ENCODE data around the gene CCRL2. TPM values are rescaled to one million over a fixed set of nuclear protein-coding genes. Genes with fewer than 3 reads are reported as not detected.

CCRL2 gene
- total RNA-seq, 6 donors from 2014 or later, result 4.2 to 25.5 (median 13.7) TPM

- no peaks in the 10 kb centered on the region for H3K27me3 ChIP-seq
- WGBS, 2 donors, result 16 to 23% methylated on average over 2 of the region's 2 CpGs
- H3K9me3 ChIP-seq, result no peaks in the 10 kb centered on the region
- ATAC-seq (ENCODE audit: low FRiP score in 2 of 2), result no peak
- peak in 1 of 2 donors; percentile 6 for DNase-seq
- H3K4me1 ChIP-seq, result peaks cover 14 to 33% (median 24%) of the 10 kb centered on the region in 4 donors
- no peaks in the 10 kb centered on the region for H3K36me3 ChIP-seq
- H3K4me3 ChIP-seq, result no peak overlapping the region
- TF ChIP-seq CTCF (IDR thresholded peaks at IDR 0.05), result no peak
- TF ChIP-seq EP300 (IDR thresholded peaks at IDR 0.05), result no peak
- no peak for TF ChIP-seq POLR2AphosphoS5 (IDR thresholded peaks at IDR 0.05)
- no peak for TF ChIP-seq POLR2A (IDR thresholded peaks at IDR 0.05)
- H3K27ac ChIP-seq, result no peak overlapping the region
Measured at GRCh38 chr3:46375814-46376213, 31.2 kb upstream of the CCRL2 start.

GRCh38 chr3:46378426-46378942 lies 28.6 kb upstream of the CCRL2 start:
- Histone ChIP-seq H3K4me1 (peaks cover 31 to 37% (median 34%) of the 10 kb centered on the region in 4 donors), H3K27me3 (no peaks in the 10 kb centered on the region), H3K36me3 (no peaks in the 10 kb centered on the region), H3K9me3 (no peaks in the 10 kb centered on the region), H3K27ac (no peak overlapping the region), H3K4me3 (no peak overlapping the region)
- DNase-seq (peak in 1 of 2 donors; percentile 75), ATAC-seq (ENCODE audit: low FRiP score in 2 of 2) (peak in 1 of 2 donors; percentile 77)
- TF ChIP-seq CTCF (IDR thresholded peaks at IDR 0.05), result peak; percentile 58 to 66 (median 61)
- TF ChIP-seq POLR2AphosphoS5 (IDR thresholded peaks at IDR 0.05), result no peak
- 49 to 54% methylated on average over 8 of the region's 8 CpGs for WGBS, 2 donors

GRCh38 chr3:46380471-46381221 lies 26.4 kb upstream of the CCRL2 start:
- H3K27me3 ChIP-seq, result no peaks in the 10 kb centered on the region
- no peak for ATAC-seq (ENCODE audit: low FRiP score in 2 of 2)
- peak overlapping the region in 1 of 4 donors; percentile 13 for H3K4me3 ChIP-seq
- peak overlapping the region; percentile 55 to 72 (median 67) for H3K27ac ChIP-seq
- TF ChIP-seq CTCF (IDR thresholded peaks at IDR 0.05) (no peak), POLR2AphosphoS5 (IDR thresholded peaks at IDR 0.05) (no peak), POLR2A (IDR thresholded peaks at IDR 0.05) (no peak), EP300 (IDR thresholded peaks at IDR 0.05) (no peak)
- peaks cover 38 to 42% (median 40%) of the 10 kb centered on the region in 4 donors for H3K4me1 ChIP-seq
- no peaks in the 10 kb centered on the region for H3K9me3 ChIP-seq
- DNase-seq, result peak in 1 of 2 donors; percentile 22
- 56 to 73% methylated on average over 3 to 8 of the region's 8 CpGs for WGBS, 2 donors
- no peaks in the 10 kb centered on the region for H3K36me3 ChIP-seq

GRCh38 chr3:46381625-46382024 lies 25.4 kb upstream of the CCRL2 start:
- ATAC-seq (ENCODE audit: low FRiP score in 2 of 2) (no peak), DNase-seq (no peak)
- peak overlapping the region in 2 of 4 donors; percentile 55 to 72 for H3K27ac ChIP-seq
- H3K36me3 ChIP-seq, result no peaks in the 10 kb centered on the region
- TF ChIP-seq POLR2A (IDR thresholded peaks at IDR 0.05) (no peak), EP300 (IDR thresholded peaks at IDR 0.05) (no peak)
- no peaks in the 10 kb centered on the region for H3K27me3 ChIP-seq
- H3K4me3 ChIP-seq, result no peak overlapping the region
- no peaks in the 10 kb centered on the region for H3K9me3 ChIP-seq
- WGBS, 2 donors, result 57 to 66% methylated on average over 3 of the region's 3 CpGs
- H3K4me1 ChIP-seq, result peaks cover 45 to 48% (median 47%) of the 10 kb centered on the region in 4 donors

GRCh38 chr3:46383211-46383950 lies 23.7 kb upstream of the CCRL2 start:
- no peaks in the 10 kb centered on the region for H3K9me3 ChIP-seq
- peaks cover 44 to 50% (median 46%) of the 10 kb centered on the region in 4 donors for H3K4me1 ChIP-seq
- no peaks in the 10 kb centered on the region for H3K27me3 ChIP-seq
- peak overlapping the region in 3 of 4 donors; percentile 28 to 70 (median 58) for H3K27ac ChIP-seq
- ATAC-seq (ENCODE audit: low FRiP score in 2 of 2) (no peak), DNase-seq (peak in 1 of 2 donors; percentile 73)
- no peaks in the 10 kb centered on the region for H3K36me3 ChIP-seq
- H3K4me3 ChIP-seq, result no peak overlapping the region
- no peak for TF ChIP-seq EP300 (IDR thresholded peaks at IDR 0.05)
- TF ChIP-seq POLR2AphosphoS5 (IDR thresholded peaks at IDR 0.05), result no peak
- no peak for TF ChIP-seq POLR2A (IDR thresholded peaks at IDR 0.05)
- no peak for TF ChIP-seq CTCF (IDR thresholded peaks at IDR 0.05)
- 32 to 33% methylated on average over 6 of the region's 6 CpGs for WGBS, 2 donors

Data from upper lobe of left lung (tissue), 6 donors.